ENCODE data around the gene NES.

The NES gene, protein sequence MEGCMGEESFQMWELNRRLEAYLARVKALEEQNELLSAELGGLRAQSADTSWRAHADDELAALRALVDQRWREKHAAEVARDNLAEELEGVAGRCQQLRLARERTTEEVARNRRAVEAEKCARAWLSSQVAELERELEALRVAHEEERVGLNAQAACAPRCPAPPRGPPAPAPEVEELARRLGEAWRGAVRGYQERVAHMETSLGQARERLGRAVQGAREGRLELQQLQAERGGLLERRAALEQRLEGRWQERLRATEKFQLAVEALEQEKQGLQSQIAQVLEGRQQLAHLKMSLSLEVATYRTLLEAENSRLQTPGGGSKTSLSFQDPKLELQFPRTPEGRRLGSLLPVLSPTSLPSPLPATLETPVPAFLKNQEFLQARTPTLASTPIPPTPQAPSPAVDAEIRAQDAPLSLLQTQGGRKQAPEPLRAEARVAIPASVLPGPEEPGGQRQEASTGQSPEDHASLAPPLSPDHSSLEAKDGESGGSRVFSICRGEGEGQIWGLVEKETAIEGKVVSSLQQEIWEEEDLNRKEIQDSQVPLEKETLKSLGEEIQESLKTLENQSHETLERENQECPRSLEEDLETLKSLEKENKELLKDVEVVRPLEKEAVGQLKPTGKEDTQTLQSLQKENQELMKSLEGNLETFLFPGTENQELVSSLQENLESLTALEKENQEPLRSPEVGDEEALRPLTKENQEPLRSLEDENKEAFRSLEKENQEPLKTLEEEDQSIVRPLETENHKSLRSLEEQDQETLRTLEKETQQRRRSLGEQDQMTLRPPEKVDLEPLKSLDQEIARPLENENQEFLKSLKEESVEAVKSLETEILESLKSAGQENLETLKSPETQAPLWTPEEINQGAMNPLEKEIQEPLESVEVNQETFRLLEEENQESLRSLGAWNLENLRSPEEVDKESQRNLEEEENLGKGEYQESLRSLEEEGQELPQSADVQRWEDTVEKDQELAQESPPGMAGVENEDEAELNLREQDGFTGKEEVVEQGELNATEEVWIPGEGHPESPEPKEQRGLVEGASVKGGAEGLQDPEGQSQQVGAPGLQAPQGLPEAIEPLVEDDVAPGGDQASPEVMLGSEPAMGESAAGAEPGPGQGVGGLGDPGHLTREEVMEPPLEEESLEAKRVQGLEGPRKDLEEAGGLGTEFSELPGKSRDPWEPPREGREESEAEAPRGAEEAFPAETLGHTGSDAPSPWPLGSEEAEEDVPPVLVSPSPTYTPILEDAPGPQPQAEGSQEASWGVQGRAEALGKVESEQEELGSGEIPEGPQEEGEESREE (N-terminal part only)

GRCh38 chr1:156676820-156677615 lies at the start of gene NES:
NES (minus strand) TSS chr1:156677407; CDS start chr1:156677264, 143 bp downstream.
- DNase-seq: no peak

GRCh38 chr1:156726549-156727226 lies 49.5 kb upstream of the NES start:
- peak; percentile 47 for DNase-seq

GRCh38 chr1:156725683-156726280 lies 48.6 kb upstream of the NES start:
- DNase-seq: peak; percentile 89

DNA sequence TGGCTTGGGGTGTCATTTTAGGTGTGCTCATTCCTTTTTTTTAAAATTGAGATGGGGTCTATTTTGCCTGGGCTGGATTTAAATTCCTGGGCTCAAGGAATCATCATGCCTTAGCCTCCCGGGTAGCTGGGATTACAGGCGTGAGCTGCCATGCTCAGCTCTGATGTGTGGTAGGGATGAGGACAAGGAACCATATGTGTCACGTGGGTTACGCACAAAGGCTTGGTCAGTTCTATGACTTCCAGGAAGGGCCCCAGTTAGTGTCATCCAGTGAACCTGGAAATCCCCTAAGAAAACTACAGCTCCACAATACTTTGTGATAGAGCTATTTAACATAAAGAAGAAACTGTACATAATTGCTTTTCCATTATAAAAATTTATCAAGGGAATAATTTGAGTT lies 44.3 kb upstream of the NES start:
- DNase-seq: no peak

DNA sequence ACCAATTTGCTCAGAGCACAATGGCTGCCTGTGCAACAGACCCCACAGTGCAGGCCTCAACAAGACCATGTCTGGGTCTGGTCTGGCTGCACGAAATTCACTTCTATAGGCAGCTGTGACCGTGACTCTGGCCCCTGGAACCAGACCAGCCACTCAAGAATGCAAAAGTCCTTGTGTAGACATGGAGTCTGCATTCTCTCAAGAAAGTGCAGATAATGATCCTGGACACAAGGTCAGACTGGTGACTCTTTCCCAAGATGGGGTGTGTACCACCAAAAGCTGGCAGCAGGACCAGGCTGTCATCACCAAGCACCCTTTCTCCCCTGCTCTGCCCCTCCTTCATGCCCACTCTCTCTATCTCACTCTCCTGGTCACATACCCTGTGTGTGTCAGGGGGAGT lies 43.9 kb upstream of the NES start:
- no peak for DNase-seq

- DNase-seq: no peak
Observed at GRCh38 chr1:156717351-156717750, 40.1 kb upstream of the NES start.

DNA sequence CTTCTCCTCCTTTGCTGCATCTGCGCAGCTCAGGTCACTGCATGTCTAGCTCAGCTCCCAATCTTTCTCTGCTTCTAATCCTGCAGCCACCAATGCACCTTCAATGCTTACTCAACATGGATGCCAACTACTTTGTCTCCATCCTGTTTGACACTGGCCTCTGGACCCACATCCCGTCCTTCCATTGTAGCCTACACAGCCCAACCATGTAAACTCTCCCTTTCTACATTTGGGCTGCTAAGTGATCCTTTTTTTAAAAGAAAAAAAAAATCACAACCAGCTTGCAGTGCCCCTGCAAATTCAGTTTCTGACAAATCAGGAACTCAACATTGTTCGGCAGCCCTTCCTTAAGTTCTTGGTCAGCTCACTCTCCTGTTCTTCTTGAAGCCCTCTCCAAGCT lies 37.6 kb upstream of the NES start:
- no peak for DNase-seq

GRCh38 chr1:156712626-156713025 lies 35.4 kb upstream of the NES start:
- no peak for DNase-seq

DNA sequence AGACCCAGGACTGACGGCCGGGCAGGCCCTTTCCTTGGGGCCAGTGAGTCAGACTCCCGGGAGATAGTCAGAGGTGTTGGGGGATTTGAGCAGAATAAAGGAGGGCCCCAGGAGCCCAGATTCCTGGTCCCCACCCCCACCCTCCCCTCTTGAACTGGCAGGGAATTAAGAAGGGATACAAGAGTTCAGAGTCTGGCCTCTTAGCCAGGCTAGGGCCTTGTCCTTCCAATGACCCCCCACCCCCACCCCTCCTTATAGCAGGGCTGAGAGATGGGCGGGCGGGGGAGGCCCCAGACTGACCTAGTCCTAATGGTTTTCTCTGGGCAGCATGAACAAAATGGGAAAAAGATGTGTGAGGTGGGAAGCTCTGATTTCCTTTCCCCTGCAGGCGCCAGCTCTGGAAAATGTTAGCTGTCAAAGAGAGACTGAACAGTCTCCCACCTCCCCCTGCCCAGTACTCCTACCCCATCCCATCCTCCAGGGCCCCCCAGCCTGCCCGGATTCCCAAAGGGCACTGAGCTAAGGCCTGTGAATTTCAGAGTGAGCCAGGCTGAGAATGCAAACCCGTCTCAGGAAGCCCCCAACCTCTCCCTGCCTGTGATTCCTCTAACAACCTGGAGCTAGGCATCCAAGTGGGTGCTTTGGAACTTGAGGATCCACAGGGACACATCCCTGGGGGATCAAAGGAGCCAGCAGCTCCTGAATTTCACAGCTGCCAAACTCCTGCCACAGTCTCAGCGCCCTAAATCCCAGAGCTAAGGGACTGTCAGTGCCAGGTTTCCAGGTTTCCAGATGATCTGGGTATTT lies 34.0 kb upstream of the NES start:
- no peak for DNase-seq

DNA sequence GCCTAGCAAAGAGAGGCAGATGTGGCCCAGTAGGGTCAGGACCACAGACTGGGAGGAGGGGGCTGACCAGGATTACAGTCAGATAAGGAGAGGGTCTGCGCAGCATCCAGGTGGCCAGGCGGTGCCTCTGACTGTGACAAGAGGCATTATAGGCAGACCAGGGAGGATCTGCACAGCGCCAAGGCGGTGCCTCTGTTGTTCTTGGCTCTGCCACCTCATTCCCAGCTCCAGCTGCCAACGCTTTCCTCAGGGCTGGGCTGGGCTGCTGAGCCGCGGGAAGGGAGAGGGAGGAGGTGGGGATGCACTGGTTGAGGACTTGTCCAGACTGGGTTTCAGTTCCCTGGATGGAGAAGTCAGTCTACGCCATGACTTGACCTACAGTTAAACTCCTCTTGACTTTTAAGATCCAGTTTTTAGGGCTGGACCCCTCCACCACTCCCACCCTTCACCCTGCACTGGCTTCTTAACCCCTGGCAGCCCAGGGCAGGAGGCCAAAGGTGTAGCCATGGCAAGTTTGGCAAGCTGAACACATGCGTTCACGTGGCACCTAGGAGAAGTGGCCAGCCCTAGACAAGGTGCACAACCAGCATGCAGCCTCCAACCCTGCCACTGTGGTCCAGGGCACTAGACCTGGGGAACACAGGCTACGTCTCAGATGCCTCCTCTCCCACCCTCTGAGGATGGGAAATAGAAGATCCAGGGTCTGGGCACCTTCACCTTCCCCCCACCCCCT lies 32.7 kb upstream of the NES start:
- peak; percentile 21 for DNase-seq

DNA sequence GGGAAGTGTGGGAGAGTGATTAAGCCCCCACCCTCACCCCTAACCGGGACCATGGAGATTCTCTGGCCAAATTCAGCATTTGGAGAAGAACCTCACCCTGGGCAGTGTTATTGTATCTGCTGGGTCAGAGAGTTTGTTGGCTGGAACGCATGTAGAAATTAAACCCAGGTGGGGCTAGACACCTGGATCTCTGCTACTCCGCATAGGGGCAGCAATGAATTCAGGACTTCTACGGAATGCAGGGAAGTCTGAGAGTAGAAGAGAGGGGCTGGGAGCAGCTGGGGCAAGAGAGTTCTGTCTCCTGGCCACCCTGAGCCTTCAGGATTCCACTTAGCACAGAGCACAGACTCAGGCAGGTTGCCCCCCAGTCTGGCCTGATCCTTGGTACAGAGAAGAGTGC lies 31.8 kb upstream of the NES start:
- no peak for DNase-seq

- no peak for DNase-seq
Observed at GRCh38 chr1:156708218-156708661, 31.0 kb upstream of the NES start.

- DNase-seq: no peak
Observed at GRCh38 chr1:156707417-156708217, 30.4 kb upstream of the NES start.

GRCh38 chr1:156706657-156707416 lies 29.6 kb upstream of the NES start:
- peak; percentile 61 for DNase-seq

DNA sequence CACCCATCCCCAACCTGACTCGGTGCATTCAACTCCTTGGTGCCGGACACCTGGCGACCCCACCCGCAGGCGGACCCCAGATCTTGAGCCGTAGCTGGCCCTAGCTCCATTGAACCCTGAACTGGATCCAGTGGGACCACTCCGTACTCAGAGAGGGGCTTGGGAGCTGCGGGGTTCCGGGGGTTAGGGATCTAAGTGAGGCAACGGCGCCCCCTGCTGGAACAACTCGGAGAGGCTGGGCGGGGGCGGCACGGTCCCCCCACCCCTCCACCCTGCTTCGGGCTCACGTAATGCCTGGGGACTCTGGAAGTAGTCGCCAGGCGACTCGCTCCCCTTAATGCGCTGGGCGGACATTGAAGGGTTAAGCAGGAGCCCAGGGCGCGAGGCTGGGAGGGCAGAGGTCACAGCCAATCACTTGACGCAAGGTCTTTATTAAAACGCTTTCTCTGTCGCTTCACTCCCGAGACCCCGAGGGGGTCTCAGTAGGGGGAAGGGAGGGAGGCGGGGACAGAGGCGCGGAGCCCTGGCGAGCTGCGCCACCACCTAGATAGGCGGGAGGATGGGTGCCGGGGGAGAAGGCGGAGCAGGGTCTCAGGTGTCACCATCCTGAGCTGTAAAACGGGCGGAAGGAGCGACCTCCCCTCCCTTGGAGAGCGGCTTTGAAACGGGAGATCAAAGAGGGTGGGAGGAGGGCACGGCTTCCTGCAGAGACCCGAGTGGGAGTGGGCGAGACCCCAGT lies 28.9 kb upstream of the NES start:
- DNase-seq: peak; percentile 74

- DNase-seq: peak; percentile 70
Observed at GRCh38 chr1:156705321-156705917, 28.2 kb upstream of the NES start, which contains the start of gene CRABP2. CRABP2 (minus strand) TSS chr1:156705583; CDS start chr1:156705446, 137 bp downstream.

DNA sequence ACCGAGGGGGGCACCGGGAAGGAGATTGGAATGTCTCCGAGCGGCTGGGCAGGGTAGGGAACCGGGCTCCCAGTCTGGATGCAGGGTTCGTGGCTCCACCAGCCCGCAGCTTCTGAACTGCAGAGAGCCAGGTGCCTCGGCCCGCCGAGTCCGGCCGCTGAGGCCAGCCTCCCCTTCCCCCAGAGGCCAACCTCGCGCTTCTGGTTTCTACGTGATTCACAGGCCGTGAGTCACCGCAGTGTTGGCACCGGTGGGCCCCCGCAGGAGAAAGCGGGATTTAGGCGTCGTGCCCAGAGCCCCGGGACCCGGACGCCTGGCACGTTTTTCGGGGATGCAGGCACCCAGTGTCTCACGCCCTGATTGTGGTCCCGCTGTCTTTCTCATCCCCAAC lies 27.7 kb upstream of the NES start:
- DNase-seq: no peak
